Activated CD4-positive, alpha-beta memory T cell treated with anti-CD3 and anti-CD28 coated beads for 36 hours (primary cell): Measurements from ENCODE around the gene SERPINB5. TPM values are rescaled to one million over a fixed set of nuclear protein-coding genes. Genes with fewer than 3 reads are reported as not detected.

Source experiments
- CTCF ChIA-PET: fragments of 350-600 bp; sonication (Branson Sonifier 250); formaldehyde crosslinking; loops from one replicate; lab custom pipeline; 2021; ENCODE audit warnings: antibody characterized with exemption, inconsistent platforms; lab: Charles Lee
- POLR2A ChIA-PET: fragments of 350-600 bp; sonication (Branson Sonifier 250); formaldehyde crosslinking; loops from one replicate; lab custom pipeline; 2021; ENCODE audit warnings: antibody characterized with exemption; lab: Charles Lee
- DNase-seq: peaks from one replicate; pipeline ENCODE4 v3.0.0-alpha.2; 2020
- H3K27ac Mint-ChIP-seq: one replicate; pipeline ENCODE4 v1.8.0; 2021; ENCODE audit warnings: mixed read lengths
- H3K27me3 Mint-ChIP-seq: one replicate; pipeline ENCODE4 v1.8.0; 2021; ENCODE audit warnings: mixed read lengths
- H3K36me3 Mint-ChIP-seq: one replicate; pipeline ENCODE4 v1.8.0; 2021; ENCODE audit warnings: mixed read lengths
- H3K4me1 Mint-ChIP-seq: one replicate; pipeline ENCODE4 v1.8.0; 2021; ENCODE audit warnings: low read depth, mixed read lengths
- H3K4me3 Mint-ChIP-seq: one replicate; pipeline ENCODE4 v1.8.0; 2021; ENCODE audit warnings: mild to moderate bottlenecking, mixed read lengths
- H3K9me3 Mint-ChIP-seq: one replicate; pipeline ENCODE4 v1.8.0; 2021; ENCODE audit warnings: mixed read lengths
- intact Hi-C: fragments of 100-400 bp; cut with micrococcal nuclease; formaldehyde crosslinking; loops from one replicate; pipeline ENCODE4 v1.15.1; 2023
- total RNA-seq, 2 experiments: library from RNA; stranded (reverse); gene quantifications; one replicate each; pipeline ENCODE4 v1.2.3, GENCODE V29; 2021

SERPINB5 gene
- total RNA-seq, 2 experiments from 2014 or later = not detected

GRCh38 chr18:63508596-63508995 lies 31.8 kb downstream of the SERPINB5 start:
- H3K9me3 Mint-ChIP-seq = no peaks in the 10 kb centered on the region
- intact Hi-C loops = no loop called here
- no peaks in the 10 kb centered on the region for H3K4me1 Mint-ChIP-seq
- H3K36me3 Mint-ChIP-seq = no peaks in the 10 kb centered on the region
- no peak overlapping the region for H3K4me3 Mint-ChIP-seq
- POLR2A ChIA-PET = no interaction called here
- peaks cover 27% of the 10 kb centered on the region for H3K27me3 Mint-ChIP-seq
- CTCF ChIA-PET = interaction anchor here (0.9 to 5.5 kb wide), 3 partner anchors 10 to 41 kb away, joined by 3 to 44 read pairs (median 4); no protein-coding TSS in a partner anchor
- no peak overlapping the region for H3K27ac Mint-ChIP-seq
- DNase-seq = no peak

- CTCF ChIA-PET = interaction anchor here (0.7 to 5.9 kb wide), 15 partner anchors 7 to 1824 kb away, joined by 3 to 44 read pairs (median 4); no protein-coding TSS in a partner anchor
- POLR2A ChIA-PET = no interaction called here
- DNase-seq = peak; percentile 11
- no peak overlapping the region for H3K4me3 Mint-ChIP-seq
- H3K4me1 Mint-ChIP-seq = no peaks in the 10 kb centered on the region
- H3K36me3 Mint-ChIP-seq = no peaks in the 10 kb centered on the region
- peaks cover 19% of the 10 kb centered on the region for H3K27me3 Mint-ChIP-seq
- intact Hi-C loops = no loop called here
- no peaks in the 10 kb centered on the region for H3K9me3 Mint-ChIP-seq
- H3K27ac Mint-ChIP-seq = no peak overlapping the region
Measured at GRCh38 chr18:63511285-63511684, 34.5 kb downstream of the SERPINB5 start.

GRCh38 chr18:63514326-63514725 lies 37.6 kb downstream of the SERPINB5 start:
- H3K27ac Mint-ChIP-seq = no peak overlapping the region
- H3K4me1 Mint-ChIP-seq = no peaks in the 10 kb centered on the region
- DNase-seq = no peak
- CTCF ChIA-PET = interaction anchor here (1.0 to 6.1 kb wide), 6 partner anchors 8 to 480 kb away, joined by 3 to 69 read pairs (median 16); no protein-coding TSS in a partner anchor
- no peaks in the 10 kb centered on the region for H3K9me3 Mint-ChIP-seq
- H3K36me3 Mint-ChIP-seq = no peaks in the 10 kb centered on the region
- intact Hi-C loops = no loop called here
- POLR2A ChIA-PET = no interaction called here
- H3K27me3 Mint-ChIP-seq = peaks cover 16% of the 10 kb centered on the region
- H3K4me3 Mint-ChIP-seq = no peak overlapping the region

GRCh38 chr18:63514888-63515678 lies 38.3 kb downstream of the SERPINB5 start:
- DNase-seq = no peak
- H3K27ac Mint-ChIP-seq = no peak overlapping the region
- H3K36me3 Mint-ChIP-seq = no peaks in the 10 kb centered on the region
- intact Hi-C loops = loop anchor here (5.0 kb wide), 1 partner anchor 422 kb away; no protein-coding TSS in a partner anchor
- H3K4me3 Mint-ChIP-seq = no peak overlapping the region
- H3K9me3 Mint-ChIP-seq = no peaks in the 10 kb centered on the region
- H3K4me1 Mint-ChIP-seq = no peaks in the 10 kb centered on the region
- peaks cover 16% of the 10 kb centered on the region for H3K27me3 Mint-ChIP-seq
- POLR2A ChIA-PET = interaction anchor here (0.7 kb wide), 1 partner anchor 26 kb away, joined by 3 read pairs; no protein-coding TSS in a partner anchor
- CTCF ChIA-PET = interaction anchor here (0.6 to 6.1 kb wide), 10 partner anchors 9 to 469 kb away, joined by 3 to 69 read pairs (median 4); no protein-coding TSS in a partner anchor

DNA sequence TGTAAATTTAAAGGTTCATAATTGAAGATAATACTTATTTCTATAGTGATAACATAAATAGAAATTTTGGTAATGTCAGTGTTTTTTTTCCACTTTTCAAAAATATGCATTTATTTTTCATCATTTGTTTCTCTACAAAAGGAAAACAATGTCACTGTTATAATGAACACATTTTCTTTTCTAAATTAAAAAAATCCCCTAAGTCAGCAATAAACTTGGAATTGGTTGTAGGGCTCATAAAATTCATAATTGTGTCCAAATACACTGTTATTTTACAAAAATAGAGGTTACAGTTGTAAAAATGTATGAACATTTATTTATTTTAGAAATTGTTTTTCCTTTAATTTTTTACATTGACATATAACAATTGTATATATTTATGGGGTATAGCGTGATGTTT lies 39.0 kb downstream of the SERPINB5 start:
- no peaks in the 10 kb centered on the region for H3K9me3 Mint-ChIP-seq
- H3K27me3 Mint-ChIP-seq = peaks cover 13% of the 10 kb centered on the region
- intact Hi-C loops = loop anchor here (5.0 kb wide), 1 partner anchor 422 kb away; no protein-coding TSS in a partner anchor
- no peak overlapping the region for H3K4me3 Mint-ChIP-seq
- H3K36me3 Mint-ChIP-seq = no peaks in the 10 kb centered on the region
- no peak overlapping the region for H3K27ac Mint-ChIP-seq
- CTCF ChIA-PET = interaction anchor here (0.6 to 6.1 kb wide), 7 partner anchors 10 to 469 kb away, joined by 3 to 69 read pairs (median 27); no protein-coding TSS in a partner anchor
- DNase-seq = no peak
- POLR2A ChIA-PET = no interaction called here
- no peaks in the 10 kb centered on the region for H3K4me1 Mint-ChIP-seq

- H3K36me3 Mint-ChIP-seq = no peaks in the 10 kb centered on the region
- CTCF ChIA-PET = interaction anchor here (0.6 to 6.1 kb wide), 35 partner anchors 8 to 475 kb away, joined by 3 to 89 read pairs (median 4); partner anchors contain the start of gene SERPINB2
- H3K4me3 Mint-ChIP-seq = no peak overlapping the region
- no peaks in the 10 kb centered on the region for H3K4me1 Mint-ChIP-seq
- POLR2A ChIA-PET = no interaction called here
- intact Hi-C loops = loop anchor here (1.0 to 5.0 kb wide), 6 partner anchors 60 to 476 kb away; no protein-coding TSS in a partner anchor
- H3K27me3 Mint-ChIP-seq = peaks cover 5% of the 10 kb centered on the region
- H3K27ac Mint-ChIP-seq = no peak overlapping the region
- DNase-seq = peak; percentile 62
- no peaks in the 10 kb centered on the region for H3K9me3 Mint-ChIP-seq
Measured at GRCh38 chr18:63518178-63519012, 41.6 kb downstream of the SERPINB5 start.

DNA sequence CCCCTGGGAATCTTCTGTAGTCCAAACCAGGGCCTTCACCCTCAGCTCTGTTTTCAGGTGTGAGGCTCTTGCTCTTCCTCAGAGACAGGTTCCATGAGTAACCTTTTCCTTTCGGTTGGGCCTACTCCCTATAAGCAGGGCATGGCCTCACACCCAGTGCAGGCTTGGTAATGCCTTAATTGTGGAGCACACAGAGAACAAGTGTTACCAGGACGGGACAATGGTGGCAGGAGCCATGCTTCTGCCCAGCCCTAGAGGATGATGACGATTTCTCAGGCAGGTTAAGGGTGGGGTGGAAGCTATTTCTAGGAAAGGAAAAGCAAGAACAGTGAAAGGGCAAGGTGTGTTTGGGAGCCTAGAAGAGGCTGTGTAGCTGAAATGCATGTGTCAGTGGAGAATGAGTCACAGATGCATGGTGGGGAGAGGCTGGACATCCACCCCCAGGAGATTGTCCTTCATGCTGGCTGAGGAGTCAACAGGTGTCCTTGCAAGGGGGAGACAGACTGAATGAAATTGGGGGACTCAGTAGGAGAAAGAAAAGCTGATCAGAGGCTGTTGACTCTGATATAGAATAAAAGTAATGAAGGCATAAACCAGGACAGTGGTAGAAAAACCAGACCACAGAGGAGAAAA lies 43.4 kb downstream of the SERPINB5 start:
- Mint-ChIP-seq H3K9me3 (no peaks in the 10 kb centered on the region), H3K36me3 (no peaks in the 10 kb centered on the region), H3K27ac (no peak overlapping the region), H3K4me3 (no peak overlapping the region), H3K4me1 (no peaks in the 10 kb centered on the region), H3K27me3 (peaks cover 5% of the 10 kb centered on the region)
- POLR2A ChIA-PET = no interaction called here
- no peak for DNase-seq
- intact Hi-C loops = no loop called here
- CTCF ChIA-PET = interaction anchor here (1.4 to 4.8 kb wide), 3 partner anchors 11 to 367 kb away, joined by 3 to 89 read pairs (median 44); partner anchors contain the start of gene SERPINB2

GRCh38 chr18:63523660-63524059 lies 46.9 kb downstream of the SERPINB5 start:
- Mint-ChIP-seq H3K9me3 (no peaks in the 10 kb centered on the region), H3K27ac (no peak overlapping the region), H3K27me3 (peaks cover 2% of the 10 kb centered on the region), H3K36me3 (no peaks in the 10 kb centered on the region), H3K4me1 (no peaks in the 10 kb centered on the region), H3K4me3 (no peak overlapping the region)
- intact Hi-C loops = no loop called here
- no peak for DNase-seq
- ChIA-PET POLR2A (no interaction called here), CTCF (interaction anchor here (2.9 kb wide), 1 partner anchor 12 kb away, joined by 10 read pairs; no protein-coding TSS in a partner anchor)

DNA sequence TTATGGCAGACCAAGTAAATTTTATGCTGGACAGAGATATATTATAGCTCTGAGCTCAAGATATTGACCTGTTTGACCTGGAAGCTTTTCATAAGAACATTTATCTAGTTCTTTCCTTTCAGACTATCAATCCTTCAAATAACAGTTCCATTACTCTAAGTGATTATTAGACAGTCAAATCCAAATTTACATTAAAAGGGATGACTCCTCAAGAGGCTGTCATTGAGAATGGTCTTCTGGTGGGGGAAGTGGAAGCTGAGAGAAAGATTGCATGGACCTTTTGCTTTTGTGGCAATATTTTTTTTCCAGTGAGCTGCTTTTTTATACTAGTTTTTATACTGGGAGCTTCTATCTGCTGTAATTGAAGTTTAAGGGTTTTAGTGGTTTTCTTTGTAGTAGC lies 50.5 kb downstream of the SERPINB5 start:
- no peak overlapping the region for H3K4me3 Mint-ChIP-seq
- DNase-seq = no peak
- ChIA-PET POLR2A (no interaction called here), CTCF (interaction anchor here (1.0 to 3.5 kb wide), 3 partner anchors 10 to 51 kb away, joined by 3 to 27 read pairs (median 7); no protein-coding TSS in a partner anchor)
- no peaks in the 10 kb centered on the region for H3K4me1 Mint-ChIP-seq
- intact Hi-C loops = no loop called here
- no peak overlapping the region for H3K27ac Mint-ChIP-seq
- H3K36me3 Mint-ChIP-seq = no peaks in the 10 kb centered on the region
- H3K27me3 Mint-ChIP-seq = peaks cover 2% of the 10 kb centered on the region
- no peaks in the 10 kb centered on the region for H3K9me3 Mint-ChIP-seq

- H3K4me1 Mint-ChIP-seq = no peaks in the 10 kb centered on the region
- H3K27ac Mint-ChIP-seq = no peak overlapping the region
- intact Hi-C loops = no loop called here
- ChIA-PET CTCF (interaction anchor here (2.0 kb wide), 1 partner anchor 50 kb away, joined by 7 read pairs; no protein-coding TSS in a partner anchor), POLR2A (no interaction called here)
- no peaks in the 10 kb centered on the region for H3K36me3 Mint-ChIP-seq
- peaks cover 2% of the 10 kb centered on the region for H3K27me3 Mint-ChIP-seq
- no peaks in the 10 kb centered on the region for H3K9me3 Mint-ChIP-seq
- no peak overlapping the region for H3K4me3 Mint-ChIP-seq
- no peak for DNase-seq
Measured at GRCh38 chr18:63528863-63529492, 52.2 kb downstream of the SERPINB5 start.

DNA sequence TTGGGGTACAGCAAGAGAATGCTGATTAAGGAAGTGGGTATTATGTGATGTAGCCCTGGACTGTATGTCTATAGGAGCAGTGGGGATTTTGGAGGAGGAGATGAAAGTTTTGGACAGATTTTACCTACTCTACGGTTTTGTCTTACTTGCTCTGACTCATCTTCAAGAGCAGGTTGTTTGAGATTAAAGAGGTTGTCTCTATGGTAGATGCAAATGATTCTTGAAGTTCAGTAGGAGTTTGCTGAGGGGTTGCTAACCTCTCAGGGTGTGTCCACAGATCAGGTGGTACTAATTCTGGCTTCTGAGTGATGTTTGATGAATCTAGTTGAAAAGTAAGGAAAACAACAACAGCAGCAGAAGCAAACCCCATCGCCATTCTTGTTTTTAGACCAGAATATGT lies 55.7 kb downstream of the SERPINB5 start:
- POLR2A ChIA-PET = no interaction called here
- intact Hi-C loops = no loop called here
- Mint-ChIP-seq H3K36me3 (no peaks in the 10 kb centered on the region), H3K27ac (no peak overlapping the region), H3K4me1 (no peaks in the 10 kb centered on the region), H3K9me3 (no peaks in the 10 kb centered on the region), H3K27me3 (peaks cover 4% of the 10 kb centered on the region), H3K4me3 (no peak overlapping the region)
- CTCF ChIA-PET = interaction anchor here (0.7 kb wide), 1 partner anchor 14 kb away, joined by 3 read pairs; no protein-coding TSS in a partner anchor
- DNase-seq = no peak
